Astrocyte of the spinal cord (primary cell): ENCODE data around the gene AGPAT4.

ENCODE experiments used
- DNase-seq: peaks from one replicate; pipeline ENCODE4 v3.0.0; 2011; ENCODE audit warnings: low read depth, low spot score
- H3K4me3 ChIP-seq: 2 replicates; pipeline ENCODE4 v1.5.1; 2011; ENCODE audit warnings: low read depth, mild to moderate bottlenecking, low read length, moderate library complexity
- in situ Hi-C: cut with HindIII; loops from 2 replicates; pipeline ENCODE4 v1.10.0; 2017; ENCODE audit warnings: low sequenced_read_pairs
- TF ChIP-seq, protein P1 (sequence below): IDR thresholded peaks from 2 replicates; pipeline ENCODE4 v1.5.1; 2012; ENCODE audit warnings: low read depth, mild to moderate bottlenecking, low read length, inconsistent platforms

AGPAT4 gene

DNA sequence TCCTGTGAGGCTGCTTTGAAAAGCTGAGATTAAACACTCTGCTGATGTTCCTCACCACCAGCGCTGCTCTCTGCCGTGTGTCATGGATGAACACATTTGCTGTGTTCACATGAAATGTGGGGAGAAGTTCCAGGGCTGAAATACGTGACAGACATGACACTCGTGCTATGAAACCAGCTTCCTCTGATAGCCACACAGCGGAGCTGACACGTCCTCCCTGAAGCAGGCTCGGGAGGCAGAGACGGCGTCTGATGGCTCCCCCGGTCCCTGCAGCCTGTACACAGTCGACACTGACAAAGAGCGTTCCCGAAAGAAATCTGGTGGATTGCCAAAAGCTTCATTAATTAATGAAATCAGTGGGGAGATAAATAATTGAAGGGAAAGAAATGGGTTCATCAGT, 17.5 kb downstream of the AGPAT4 start:
- in situ Hi-C loops = no loop called here
- no peak for DNase-seq
- TF ChIP-seq, protein P1, sequence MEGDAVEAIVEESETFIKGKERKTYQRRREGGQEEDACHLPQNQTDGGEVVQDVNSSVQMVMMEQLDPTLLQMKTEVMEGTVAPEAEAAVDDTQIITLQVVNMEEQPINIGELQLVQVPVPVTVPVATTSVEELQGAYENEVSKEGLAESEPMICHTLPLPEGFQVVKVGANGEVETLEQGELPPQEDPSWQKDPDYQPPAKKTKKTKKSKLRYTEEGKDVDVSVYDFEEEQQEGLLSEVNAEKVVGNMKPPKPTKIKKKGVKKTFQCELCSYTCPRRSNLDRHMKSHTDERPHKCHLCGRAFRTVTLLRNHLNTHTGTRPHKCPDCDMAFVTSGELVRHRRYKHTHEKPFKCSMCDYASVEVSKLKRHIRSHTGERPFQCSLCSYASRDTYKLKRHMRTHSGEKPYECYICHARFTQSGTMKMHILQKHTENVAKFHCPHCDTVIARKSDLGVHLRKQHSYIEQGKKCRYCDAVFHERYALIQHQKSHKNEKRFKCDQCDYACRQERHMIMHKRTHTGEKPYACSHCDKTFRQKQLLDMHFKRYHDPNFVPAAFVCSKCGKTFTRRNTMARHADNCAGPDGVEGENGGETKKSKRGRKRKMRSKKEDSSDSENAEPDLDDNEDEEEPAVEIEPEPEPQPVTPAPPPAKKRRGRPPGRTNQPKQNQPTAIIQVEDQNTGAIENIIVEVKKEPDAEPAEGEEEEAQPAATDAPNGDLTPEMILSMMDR = no peak
- H3K4me3 ChIP-seq = no peak overlapping the region

DNA sequence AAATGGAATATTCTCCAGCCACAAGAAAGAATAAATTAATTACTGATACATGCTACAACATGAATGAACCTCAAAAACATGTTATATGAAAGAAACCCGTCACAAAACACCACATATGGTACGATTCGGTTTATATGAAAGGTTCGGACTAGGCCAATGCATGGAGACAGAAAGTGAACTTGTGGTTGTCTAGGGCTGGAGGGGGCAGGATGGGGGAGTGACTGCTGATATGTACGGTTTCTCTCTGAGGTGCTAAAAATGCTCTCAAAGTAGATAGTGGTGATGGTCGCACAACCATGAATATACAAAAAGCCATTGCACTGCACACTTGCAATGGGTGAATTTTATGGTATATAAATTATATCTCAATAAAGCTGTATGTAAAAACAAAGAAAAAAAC, 18.3 kb downstream of the AGPAT4 start:
- in situ Hi-C loops = no loop called here
- TF ChIP-seq, protein P1 = no peak
- no peak for DNase-seq
- no peak overlapping the region for H3K4me3 ChIP-seq

DNA sequence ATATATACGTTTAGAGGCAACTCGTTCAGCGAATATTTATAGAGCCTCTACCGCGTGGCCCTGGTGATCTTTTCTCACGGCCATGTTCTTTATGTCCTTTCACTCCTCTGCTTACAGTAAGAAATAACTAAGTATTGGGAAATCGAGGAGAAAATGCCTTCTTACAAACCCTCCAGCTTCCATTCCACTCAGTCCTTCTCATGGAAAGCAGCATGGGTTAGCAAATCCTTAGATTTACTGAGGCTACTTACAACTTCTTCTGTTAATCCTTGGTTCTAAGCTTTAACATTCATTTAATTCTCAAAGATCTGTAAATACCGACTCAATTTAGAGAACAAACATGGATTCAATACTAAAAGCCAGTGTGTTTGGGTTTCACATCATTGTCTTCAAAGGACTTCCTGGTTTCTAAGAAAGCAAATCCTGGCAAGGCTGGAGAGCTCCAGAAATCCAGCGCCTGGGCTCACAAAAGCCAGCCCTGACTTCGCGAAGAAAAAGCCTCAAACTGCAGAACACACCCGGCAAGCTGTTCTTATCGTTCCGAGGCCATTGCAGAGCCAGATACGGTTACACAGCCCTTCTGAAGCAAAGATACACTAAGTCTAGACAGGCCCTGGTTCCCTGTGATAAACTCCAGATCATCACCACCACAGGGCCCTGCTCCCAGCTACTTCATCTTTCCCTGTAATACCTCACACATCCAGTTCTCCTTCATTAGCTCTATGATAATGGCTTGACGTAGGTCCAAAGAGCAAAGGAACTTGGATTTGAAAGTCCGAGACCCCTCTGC, 19.2 kb downstream of the AGPAT4 start:
- no peak overlapping the region for H3K4me3 ChIP-seq
- in situ Hi-C loops = no loop called here
- TF ChIP-seq, protein P1 = no peak
- peak; percentile 46 for DNase-seq

DNA sequence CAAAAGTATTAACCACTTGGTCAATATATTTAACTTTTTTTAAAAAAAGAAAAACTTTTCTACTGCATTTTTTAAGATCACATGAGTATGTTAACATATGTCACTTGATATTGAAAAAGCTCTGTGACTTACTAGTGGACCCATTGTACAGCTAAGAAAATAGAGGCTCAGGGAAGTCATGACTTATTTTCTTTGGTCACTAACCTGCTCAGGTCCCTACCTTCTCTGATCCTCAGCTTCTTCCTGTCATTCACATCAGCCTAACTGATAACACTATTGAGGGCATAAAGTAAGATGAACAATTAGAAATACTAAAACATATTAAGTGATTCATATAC, 19.8 kb downstream of the AGPAT4 start:
- in situ Hi-C loops = no loop called here
- TF ChIP-seq, protein P1 = no peak
- no peak for DNase-seq
- H3K4me3 ChIP-seq = no peak overlapping the region

DNA sequence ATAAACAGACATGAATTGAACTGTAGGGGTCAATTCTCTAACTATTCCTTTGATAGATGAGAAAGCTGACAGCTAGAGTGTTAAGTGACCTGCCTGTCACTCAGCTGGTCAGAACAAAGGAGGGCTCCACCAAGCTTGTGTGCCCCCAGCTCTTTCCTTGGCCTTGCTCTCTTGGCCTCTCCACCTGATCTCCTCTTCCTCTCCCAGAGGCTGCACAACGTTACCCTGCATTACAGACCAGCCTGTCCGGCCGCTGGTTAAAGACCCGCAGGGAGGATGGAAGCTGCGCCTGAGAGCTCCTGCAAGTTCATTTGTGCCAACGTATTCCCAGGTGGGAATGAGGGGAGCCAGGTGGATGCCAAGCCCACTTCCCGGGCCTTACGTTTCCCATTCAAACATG, 22.5 kb downstream of the AGPAT4 start:
- H3K4me3 ChIP-seq = no peak overlapping the region
- in situ Hi-C loops = no loop called here
- no peak for DNase-seq
- TF ChIP-seq, protein P1 = no peak

DNA sequence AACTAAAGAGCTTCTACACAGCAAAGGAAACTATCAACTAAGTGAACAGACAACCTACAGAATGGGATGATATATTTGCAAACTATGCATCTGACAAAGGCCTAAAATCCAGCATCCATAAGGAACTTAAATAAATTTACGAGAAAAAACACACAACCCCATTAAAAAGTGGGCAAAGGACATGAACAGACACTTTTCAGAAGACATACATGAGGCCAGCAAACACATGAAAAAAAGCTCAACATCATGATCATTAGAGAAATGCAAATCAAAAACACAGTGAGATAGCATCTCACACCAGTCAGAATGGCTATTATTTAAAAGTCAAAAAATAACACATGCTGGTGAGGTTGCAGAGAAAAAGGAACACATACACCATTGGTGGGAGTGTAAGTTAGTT, 24.5 kb downstream of the AGPAT4 start:
- no peak for DNase-seq
- no peak overlapping the region for H3K4me3 ChIP-seq
- TF ChIP-seq, protein P1 = no peak
- in situ Hi-C loops = no loop called here
